ENCODE measurements around the gene CACNA2D3. TPM values are rescaled to one million over a fixed set of nuclear protein-coding genes. Genes with fewer than 3 reads are reported as not detected.

The CACNA2D3 gene
- polyA plus RNA-seq, 1 donor from 2014 or later: 26.2 TPM

- no peak overlapping the region for H3K9ac ChIP-seq (ENCODE audit: low read length)
- no peaks in the 10 kb centered on the region for H3K9me3 ChIP-seq (ENCODE audit: low read length)
- no peaks in the 10 kb centered on the region for H3F3A ChIP-seq (ENCODE audit: insufficient read depth, low read length, poor library complexity, severe bottlenecking)
- H2AFZ ChIP-seq (ENCODE audit: low read depth, low read length): no peak overlapping the region
- H3K4me2 ChIP-seq (ENCODE audit: low read length): no peak overlapping the region
- H4K20me1 ChIP-seq (ENCODE audit: insufficient read depth): no peaks in the 10 kb centered on the region
- H3K79me2 ChIP-seq (replicated peaks; ENCODE audit: insufficient read depth, low read length): no peaks in the 10 kb centered on the region
- no peak overlapping the region for H3K4me3 ChIP-seq (ENCODE audit: low read length)
- H3K36me3 ChIP-seq (ENCODE audit: insufficient read depth, low read length): no peaks in the 10 kb centered on the region
- H3K27me3 ChIP-seq (ENCODE audit: insufficient read depth, low read depth, low read length): no peaks in the 10 kb centered on the region
- H3K9me2 ChIP-seq (ENCODE audit: insufficient read depth, low read length): no peaks in the 10 kb centered on the region
- TF ChIP-seq EZH2 (IDR thresholded peaks at IDR 0.05; ENCODE audit: borderline replicate concordance, insufficient read depth, low read length, poor library complexity, severe bottlenecking) (no peak), RAD21 (conservative IDR thresholded peaks at IDR 0.05) (peak; percentile 26), REST (IDR thresholded peaks at IDR 0.05; ENCODE audit: borderline replicate concordance) (no peak), MXI1 (conservative IDR thresholded peaks at IDR 0.05; ENCODE audit: poor library complexity, severe bottlenecking) (no peak), SMC3 (conservative IDR thresholded peaks at IDR 0.05; ENCODE audit: poor library complexity) (peak; percentile 47), EP300 (conservative IDR thresholded peaks at IDR 0.05; ENCODE audit: poor library complexity, severe bottlenecking) (no peak), CTCF (IDR thresholded peaks at IDR 0.05; ENCODE audit: poor library complexity, severe bottlenecking) (peak; percentile 54)
- no peak overlapping the region for H3K27ac ChIP-seq (ENCODE audit: low read length)
Measured at GRCh38 chr3:54433846-54434245, 311.5 kb downstream of the CACNA2D3 start.

- Histone ChIP-seq H3K9ac (ENCODE audit: low read length) (no peak overlapping the region), H3F3A (ENCODE audit: insufficient read depth, low read length, poor library complexity, severe bottlenecking) (no peaks in the 10 kb centered on the region), H4K20me1 (ENCODE audit: insufficient read depth) (no peaks in the 10 kb centered on the region), H3K9me3 (ENCODE audit: low read length) (no peaks in the 10 kb centered on the region), H3K27me3 (ENCODE audit: insufficient read depth, low read depth, low read length) (no peaks in the 10 kb centered on the region), H3K4me2 (ENCODE audit: low read length) (no peak overlapping the region), H3K9me2 (ENCODE audit: insufficient read depth, low read length) (no peaks in the 10 kb centered on the region), H3K36me3 (ENCODE audit: insufficient read depth, low read length) (no peaks in the 10 kb centered on the region), H2AFZ (ENCODE audit: low read depth, low read length) (no peak overlapping the region), H3K79me2 (replicated peaks; ENCODE audit: insufficient read depth, low read length) (no peaks in the 10 kb centered on the region), H3K4me3 (ENCODE audit: low read length) (no peak overlapping the region), H3K27ac (ENCODE audit: low read length) (no peak overlapping the region)
- TF ChIP-seq REST (IDR thresholded peaks at IDR 0.05; ENCODE audit: borderline replicate concordance) (no peak), TAF1 (IDR thresholded peaks at IDR 0.05; ENCODE audit: low read depth) (no peak), MXI1 (conservative IDR thresholded peaks at IDR 0.05; ENCODE audit: poor library complexity, severe bottlenecking) (no peak), CTCF (IDR thresholded peaks at IDR 0.05; ENCODE audit: poor library complexity, severe bottlenecking) (no peak), EZH2 (IDR thresholded peaks at IDR 0.05; ENCODE audit: borderline replicate concordance, insufficient read depth, low read length, poor library complexity, severe bottlenecking) (no peak), RAD21 (conservative IDR thresholded peaks at IDR 0.05) (no peak), SMC3 (conservative IDR thresholded peaks at IDR 0.05; ENCODE audit: poor library complexity) (no peak)
Measured at GRCh38 chr3:54434756-54435155, 312.4 kb downstream of the CACNA2D3 start.

All from neural cell (in vitro differentiated cells).